Measurements from ENCODE around the gene IFT20. TPM values are rescaled to one million over a fixed set of nuclear protein-coding genes. Genes with fewer than 3 reads are reported as not detected.

IFT20 gene
- total and polyA plus RNA-seq, 12 donors: 8.5 to 38.2 (median 11.2) TPM

DNA sequence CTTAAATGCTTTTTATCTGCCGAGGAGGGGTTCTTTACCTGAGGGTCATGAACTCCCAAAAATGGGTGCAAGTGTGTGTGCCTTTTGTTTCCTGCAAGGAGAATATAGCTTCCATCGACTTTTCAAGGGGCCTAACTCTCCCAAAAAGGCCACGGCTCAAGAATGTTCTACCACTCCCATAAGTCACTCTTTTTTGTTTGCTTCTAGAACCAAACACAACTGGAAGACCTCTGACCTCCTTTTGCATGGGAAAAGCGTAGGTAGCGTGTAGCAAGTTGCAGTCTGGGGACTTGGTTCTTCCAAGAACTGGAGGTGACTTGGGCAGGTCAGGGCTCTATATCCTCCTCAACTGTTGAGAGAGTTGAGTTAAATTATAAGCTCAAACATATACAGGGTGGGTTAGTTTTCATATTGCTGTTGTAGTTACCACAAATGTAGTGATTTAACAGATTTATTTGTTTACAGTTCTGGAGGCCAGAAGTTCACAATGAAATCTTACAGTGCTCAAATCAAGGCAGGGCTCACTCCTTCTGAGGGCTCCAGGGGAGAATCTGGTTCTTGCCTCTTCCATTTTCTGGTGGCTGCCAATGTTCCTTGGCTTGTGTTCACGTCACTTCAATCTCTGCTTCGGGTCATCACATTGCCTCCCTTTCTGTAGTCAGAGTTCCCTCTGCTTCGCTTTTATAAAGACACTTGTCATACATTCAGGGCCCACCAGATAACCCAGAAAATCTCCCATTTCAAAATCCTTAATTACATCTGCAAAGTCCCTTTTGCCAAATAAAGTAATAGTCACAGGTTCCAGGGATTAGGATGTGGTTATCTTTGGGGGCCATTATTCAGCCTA lies 14.8 kb downstream of the IFT20 start:
- Histone ChIP-seq H3K36me3 (no peaks in the 10 kb centered on the region), H3K27me3 (no peaks in the 10 kb centered on the region), H3K27ac (no peak overlapping the region), H3K9me3 (no peaks in the 10 kb centered on the region), H3K4me1 (peaks cover 3 to 31% (median 16%) of the 10 kb centered on the region in 9 donors), H3K4me3 (no peak overlapping the region)
- no peak for ATAC-seq
- intact Hi-C loops (cut with DNase I): no loop called here
- DNase-seq: no peak
- 73 to 78% methylated on average over 8 of the region's 8 CpGs for WGBS, 2 donors
- TF ChIP-seq, protein P1, sequence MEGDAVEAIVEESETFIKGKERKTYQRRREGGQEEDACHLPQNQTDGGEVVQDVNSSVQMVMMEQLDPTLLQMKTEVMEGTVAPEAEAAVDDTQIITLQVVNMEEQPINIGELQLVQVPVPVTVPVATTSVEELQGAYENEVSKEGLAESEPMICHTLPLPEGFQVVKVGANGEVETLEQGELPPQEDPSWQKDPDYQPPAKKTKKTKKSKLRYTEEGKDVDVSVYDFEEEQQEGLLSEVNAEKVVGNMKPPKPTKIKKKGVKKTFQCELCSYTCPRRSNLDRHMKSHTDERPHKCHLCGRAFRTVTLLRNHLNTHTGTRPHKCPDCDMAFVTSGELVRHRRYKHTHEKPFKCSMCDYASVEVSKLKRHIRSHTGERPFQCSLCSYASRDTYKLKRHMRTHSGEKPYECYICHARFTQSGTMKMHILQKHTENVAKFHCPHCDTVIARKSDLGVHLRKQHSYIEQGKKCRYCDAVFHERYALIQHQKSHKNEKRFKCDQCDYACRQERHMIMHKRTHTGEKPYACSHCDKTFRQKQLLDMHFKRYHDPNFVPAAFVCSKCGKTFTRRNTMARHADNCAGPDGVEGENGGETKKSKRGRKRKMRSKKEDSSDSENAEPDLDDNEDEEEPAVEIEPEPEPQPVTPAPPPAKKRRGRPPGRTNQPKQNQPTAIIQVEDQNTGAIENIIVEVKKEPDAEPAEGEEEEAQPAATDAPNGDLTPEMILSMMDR (IDR thresholded peaks at IDR 0.05): no peak

DNA sequence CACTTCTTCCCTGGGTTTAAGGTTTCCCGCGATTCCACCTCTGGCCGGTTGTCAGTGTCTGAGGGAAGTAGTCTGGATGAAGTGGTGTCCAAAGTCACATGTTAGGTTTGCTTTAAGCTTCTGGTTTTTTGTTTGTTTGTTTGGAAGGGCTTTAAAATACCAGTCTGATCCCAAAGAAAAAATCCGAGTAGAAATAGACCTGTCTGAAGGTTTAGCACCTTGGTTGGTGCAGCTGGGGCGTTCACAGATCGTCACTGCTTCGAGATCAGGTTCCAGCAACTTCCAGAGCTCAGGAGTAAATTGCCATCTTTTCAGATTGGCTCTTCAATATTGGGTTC lies 15.7 kb downstream of the IFT20 start:
- no peak for DNase-seq
- Histone ChIP-seq H3K9me3 (no peaks in the 10 kb centered on the region), H3K27ac (peak overlapping the region in 3 of 10 donors; percentile 11 to 48 (median 13)), H3K27me3 (no peaks in the 10 kb centered on the region), H3K36me3 (no peaks in the 10 kb centered on the region), H3K4me1 (peaks cover 3 to 27% (median 16%) of the 10 kb centered on the region in 9 donors), H3K4me3 (peak overlapping the region; percentile 39 to 80 (median 62))
- no peak for ATAC-seq
- intact Hi-C loops (cut with DNase I): loop anchor here in 2 of 10 donors (2.0 kb wide), 1 partner anchor 15 kb away; the partner anchor contains the start of genes IFT20 (in 2 of the 2) and TNFAIP1 (in 2 of the 2)
- 4 to 5% methylated on average over 7 of the region's 7 CpGs for WGBS, 2 donors
- TF ChIP-seq, protein P1 (IDR thresholded peaks at IDR 0.05): no peak

DNA sequence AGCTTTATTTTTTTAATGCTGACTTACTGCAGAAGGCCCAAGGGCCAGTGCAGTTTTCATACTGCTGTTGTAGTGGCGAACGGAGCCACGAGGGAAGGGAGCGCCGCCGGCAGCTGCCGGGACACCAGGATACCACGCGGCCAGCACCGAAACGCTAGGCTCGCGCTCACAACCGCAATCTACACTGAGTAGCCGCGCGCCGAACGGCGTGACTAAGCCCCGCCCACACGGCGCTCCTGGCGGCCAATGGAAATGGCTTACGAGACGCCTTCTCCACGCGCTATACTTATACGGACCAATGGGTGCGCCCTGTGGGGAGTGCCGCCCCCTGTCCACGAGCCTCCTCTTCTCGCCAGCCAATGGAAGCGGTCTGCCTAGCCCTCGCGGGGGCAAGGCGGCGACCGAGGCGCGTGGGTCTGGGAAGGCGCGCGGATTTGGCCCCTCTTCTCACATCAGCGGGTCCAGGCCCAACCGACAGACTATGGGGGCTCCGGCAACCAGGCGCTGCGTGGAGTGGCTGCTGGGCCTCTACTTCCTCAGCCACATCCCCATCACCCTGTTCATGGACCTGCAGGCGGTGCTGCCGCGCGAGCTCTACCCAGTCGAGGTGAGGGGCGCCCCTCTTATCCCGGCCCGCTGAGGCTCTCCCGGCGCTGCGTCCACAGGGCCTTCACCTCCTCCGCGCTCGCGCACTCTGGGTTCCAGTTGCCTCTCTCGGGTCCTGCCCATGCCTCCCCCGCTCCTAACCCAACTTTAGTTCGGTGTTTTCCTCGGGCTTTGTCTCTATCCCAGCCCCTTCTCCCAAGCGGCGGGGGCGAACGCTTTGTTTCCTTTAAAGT lies 16.3 kb downstream of the IFT20 start, which contains the start of gene TMEM97:
Gene TMEM97, plus strand, starts transcription at position 442 of the 839 bp plus-strand sequence. Its CDS starts 40 bp downstream, at position 482.
- no peaks in the 10 kb centered on the region for H3K36me3 ChIP-seq
- H3K4me3 ChIP-seq: peak within 1 kb of the TSS; percentile 39 to 80 (median 62)
- peak within 1 kb of the TSS in 5 of 10 donors; percentile 11 to 48 (median 18) for H3K27ac ChIP-seq
- WGBS, 2 donors: 0 to 1% methylated on average over 72 of the region's 72 CpGs
- no peaks in the 10 kb centered on the region for H3K9me3 ChIP-seq
- H3K4me1 ChIP-seq: peaks cover 3 to 21% (median 16%) of the 10 kb centered on the region in 9 donors
- TF ChIP-seq, protein P1 (IDR thresholded peaks at IDR 0.05): peak in 5 of 9 donors; percentile 20 to 40 (median 36)
- H3K27me3 ChIP-seq: no peaks in the 10 kb centered on the region
- ATAC-seq: peak; percentile 99 to 100 (median 100)
- intact Hi-C loops (cut with DNase I): loop anchor here in 2 of 10 donors (2.0 kb wide), 1 partner anchor 16 kb away; the partner anchor contains the start of genes IFT20 (in 2 of the 2) and TNFAIP1 (in 2 of the 2)
- DNase-seq: peak; percentile 96
